SU-DHL-6 (cell line): Measurements from ENCODE around the gene KIAA1958.

ENCODE experiments used
- H2AFZ ChIP-seq: fragments of 200-600 bp; sonication (generic); 2 replicates; pipeline ENCODE4 v1.6.1; 2014; ENCODE audit warnings: low read depth, mild to moderate bottlenecking, moderate library complexity, mixed read lengths, antibody characterized with exemption, low read length; ENCODE audit not compliant: severe bottlenecking
- H3F3A ChIP-seq: fragments of 200-600 bp; shearing (Covaris generic); 2 replicates; pipeline ENCODE4 v1.6.0; 2016; ENCODE audit warnings: antibody characterized with exemption, mild to moderate bottlenecking; ENCODE audit not compliant: insufficient read depth
- H3K27ac ChIP-seq: fragments of 200-600 bp; sonication (generic); 2 replicates; pipeline ENCODE4 v1.5.1; 2016; ENCODE audit warnings: low read depth, mild to moderate bottlenecking, low read length, moderate library complexity, mixed read lengths
- H3K27me3 ChIP-seq: fragments of 200-600 bp; sonication (generic), shearing (Covaris generic); 2 replicates; pipeline ENCODE4 v1.6.0; 2014; ENCODE audit warnings: mild to moderate bottlenecking, low read length
- H3K36me3 ChIP-seq: fragments of 200-600 bp; sonication (generic); 2 replicates; pipeline ENCODE4 v1.6.1; 2014; ENCODE audit warnings: mild to moderate bottlenecking, low read length, mixed read lengths
- H3K4me2 ChIP-seq: fragments of 300-600, 200-600 bp; shearing (Covaris generic), sonication (generic); 2 replicates; pipeline ENCODE4 v1.6.0; 2014; ENCODE audit warnings: low read length, low read depth, mild to moderate bottlenecking; ENCODE audit not compliant: poor library complexity, severe bottlenecking
- H3K4me3 ChIP-seq: fragments of 200-600 bp; sonication (generic); 2 replicates; pipeline ENCODE4 v1.5.1; 2014; ENCODE audit warnings: antibody characterized with exemption, low read length, mild to moderate bottlenecking, mixed read lengths; ENCODE audit not compliant: insufficient read depth, poor library complexity, severe bottlenecking
- H3K79me2 ChIP-seq: fragments of 200-600 bp; sonication (generic); 2 replicates; pipeline ENCODE4 v1.6.1; 2014; ENCODE audit warnings: mild to moderate bottlenecking, low read length, moderate library complexity; ENCODE audit not compliant: insufficient read depth
- H3K9ac ChIP-seq: fragments of 200-600 bp; sonication (generic); 2 replicates; pipeline ENCODE4 v1.7.0; 2014; ENCODE audit warnings: mild to moderate bottlenecking, low read length
- H3K9me2 ChIP-seq: fragments of 200-600 bp; sonication (generic); replicated peaks from 2 replicates; pipeline ENCODE4 v1.6.1; 2014; ENCODE audit warnings: low read length; ENCODE audit not compliant: insufficient read depth
- H3K9me3 ChIP-seq: fragments of 200-600 bp; sonication (generic); 2 replicates; pipeline ENCODE4 v1.6.1; 2014; ENCODE audit warnings: low read length, mixed read lengths; ENCODE audit not compliant: insufficient read depth
- H4K20me1 ChIP-seq: fragments of 200-600 bp; sonication (generic); 2 replicates; pipeline ENCODE4 v1.6.1; 2014; ENCODE audit warnings: low read depth, mild to moderate bottlenecking, antibody characterized with exemption, low read length, moderate library complexity, mixed read lengths
- EZH2phosphoT487 ChIP-seq: fragments of 200-600 bp; sonication (generic), shearing (Covaris generic); conservative IDR thresholded peaks from 2 replicates; pipeline ENCODE4 v1.6.1; 2018; ENCODE audit warnings: mild to moderate bottlenecking, antibody characterized with exemption, low read length, moderate library complexity, mixed read lengths
- TF ChIP-seq, protein P1 (sequence below): fragments of 200-600 bp; sonication (generic); IDR thresholded peaks from one replicate; pipeline ENCODE4 v1.5.1; 2017; ENCODE audit warnings: antibody characterized with exemption, mild to moderate bottlenecking, low read length, moderate library complexity; ENCODE audit not compliant: insufficient read depth, poor library complexity, severe bottlenecking

KIAA1958 gene

DNA sequence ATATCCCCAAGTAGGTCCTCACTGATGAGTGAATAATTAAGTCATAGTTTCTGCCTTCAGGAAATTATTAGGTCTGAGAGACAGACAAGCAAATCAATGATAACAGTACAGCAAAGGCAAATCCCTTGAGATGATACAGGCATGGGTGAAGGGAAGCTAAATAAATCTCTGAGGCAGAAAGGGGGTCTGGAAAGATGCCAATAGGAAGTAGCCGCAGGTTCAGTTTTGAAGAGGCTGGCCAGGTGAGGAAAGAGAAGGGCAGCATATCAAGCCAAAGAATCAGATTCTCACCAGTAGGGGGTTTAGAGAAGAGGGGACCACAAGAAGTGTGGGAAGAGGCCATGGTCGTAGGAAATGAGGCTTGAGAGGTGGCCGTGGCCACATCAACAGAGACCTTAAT, 85.8 kb downstream of the KIAA1958 start:
- no peaks in the 10 kb centered on the region for H4K20me1 ChIP-seq
- no peak overlapping the region for H2AFZ ChIP-seq
- no peaks in the 10 kb centered on the region for H3K9me3 ChIP-seq
- H3K36me3 ChIP-seq, result no peaks in the 10 kb centered on the region
- H3K4me2 ChIP-seq, result no peak overlapping the region
- no peak overlapping the region for H3K4me3 ChIP-seq
- TF ChIP-seq EZH2phosphoT487, result no peak
- TF ChIP-seq, protein P1, sequence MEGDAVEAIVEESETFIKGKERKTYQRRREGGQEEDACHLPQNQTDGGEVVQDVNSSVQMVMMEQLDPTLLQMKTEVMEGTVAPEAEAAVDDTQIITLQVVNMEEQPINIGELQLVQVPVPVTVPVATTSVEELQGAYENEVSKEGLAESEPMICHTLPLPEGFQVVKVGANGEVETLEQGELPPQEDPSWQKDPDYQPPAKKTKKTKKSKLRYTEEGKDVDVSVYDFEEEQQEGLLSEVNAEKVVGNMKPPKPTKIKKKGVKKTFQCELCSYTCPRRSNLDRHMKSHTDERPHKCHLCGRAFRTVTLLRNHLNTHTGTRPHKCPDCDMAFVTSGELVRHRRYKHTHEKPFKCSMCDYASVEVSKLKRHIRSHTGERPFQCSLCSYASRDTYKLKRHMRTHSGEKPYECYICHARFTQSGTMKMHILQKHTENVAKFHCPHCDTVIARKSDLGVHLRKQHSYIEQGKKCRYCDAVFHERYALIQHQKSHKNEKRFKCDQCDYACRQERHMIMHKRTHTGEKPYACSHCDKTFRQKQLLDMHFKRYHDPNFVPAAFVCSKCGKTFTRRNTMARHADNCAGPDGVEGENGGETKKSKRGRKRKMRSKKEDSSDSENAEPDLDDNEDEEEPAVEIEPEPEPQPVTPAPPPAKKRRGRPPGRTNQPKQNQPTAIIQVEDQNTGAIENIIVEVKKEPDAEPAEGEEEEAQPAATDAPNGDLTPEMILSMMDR, result no peak
- no peaks in the 10 kb centered on the region for H3F3A ChIP-seq
- no peak overlapping the region for H3K9ac ChIP-seq
- H3K79me2 ChIP-seq, result peaks cover 20% of the 10 kb centered on the region; the same call in 1 of the 2 replicates
- H3K9me2 ChIP-seq, result no peaks in the 10 kb centered on the region
- no peak overlapping the region for H3K27ac ChIP-seq
- H3K27me3 ChIP-seq, result no peaks in the 10 kb centered on the region

- Histone ChIP-seq H3K27me3 (no peaks in the 10 kb centered on the region), H3K9me2 (no peaks in the 10 kb centered on the region), H4K20me1 (no peaks in the 10 kb centered on the region), H3K27ac (no peak overlapping the region), H3K4me2 (no peak overlapping the region), H3K9me3 (no peaks in the 10 kb centered on the region), H3K9ac (no peak overlapping the region), H3F3A (no peaks in the 10 kb centered on the region), H3K36me3 (no peaks in the 10 kb centered on the region), H3K79me2 (peaks cover 20% of the 10 kb centered on the region; the same call in 1 of the 2 replicates), H3K4me3 (no peak overlapping the region), H2AFZ (no peak overlapping the region)
- TF ChIP-seq, protein P1, result no peak
- no peak for TF ChIP-seq EZH2phosphoT487
These were observed 87.4 kb downstream of the KIAA1958 start for GRCh38 chr9:112574008-112574407.

GRCh38 chr9:112575107-112575506, 88.5 kb downstream of the KIAA1958 start:
- no peaks in the 10 kb centered on the region for H3K27me3 ChIP-seq
- no peak overlapping the region for H3K4me2 ChIP-seq
- no peaks in the 10 kb centered on the region for H3K36me3 ChIP-seq
- H3F3A ChIP-seq, result no peaks in the 10 kb centered on the region
- no peaks in the 10 kb centered on the region for H3K9me2 ChIP-seq
- no peak overlapping the region for H3K9ac ChIP-seq
- H2AFZ ChIP-seq, result no peak overlapping the region
- no peak for TF ChIP-seq EZH2phosphoT487
- TF ChIP-seq, protein P1, result no peak
- H3K9me3 ChIP-seq, result no peaks in the 10 kb centered on the region
- H3K4me3 ChIP-seq, result no peak overlapping the region
- no peak overlapping the region for H3K27ac ChIP-seq
- H4K20me1 ChIP-seq, result no peaks in the 10 kb centered on the region
- peaks cover 17% of the 10 kb centered on the region for H3K79me2 ChIP-seq
